ENCODE data around the gene TENM3.

TENM3 gene

DNA sequence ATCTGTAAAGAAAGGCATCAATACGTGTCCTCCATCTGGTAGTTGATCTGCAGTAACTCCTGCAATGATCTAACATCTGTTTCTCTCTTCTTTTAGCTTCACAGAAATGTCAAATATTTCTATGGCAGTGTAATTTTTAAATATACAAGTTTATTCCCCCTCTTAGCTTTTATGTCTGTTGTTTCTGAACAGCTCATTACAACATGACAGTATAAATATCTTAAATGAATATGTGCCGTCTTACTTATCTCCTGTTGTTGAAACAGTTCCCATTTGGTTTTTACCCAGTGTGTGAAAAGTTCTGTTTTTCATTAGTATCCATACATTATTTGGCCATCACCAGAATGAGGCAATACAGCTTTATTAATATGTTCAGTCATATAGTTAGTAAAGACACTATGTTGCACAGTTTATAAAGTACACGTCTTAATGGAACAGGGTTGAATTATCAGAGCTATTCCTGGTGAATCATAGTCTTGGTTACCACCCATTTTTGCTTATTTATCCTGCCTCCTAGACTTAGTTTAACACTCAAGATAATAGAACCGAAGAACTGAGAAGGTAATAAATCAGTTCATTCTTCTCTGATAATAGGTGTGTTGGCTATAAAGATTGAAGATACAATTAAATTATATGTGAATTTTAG lies 321.6 kb downstream of the TENM3 start:
- DNase-seq (ENCODE audit: low spot score), result no peak

DNA sequence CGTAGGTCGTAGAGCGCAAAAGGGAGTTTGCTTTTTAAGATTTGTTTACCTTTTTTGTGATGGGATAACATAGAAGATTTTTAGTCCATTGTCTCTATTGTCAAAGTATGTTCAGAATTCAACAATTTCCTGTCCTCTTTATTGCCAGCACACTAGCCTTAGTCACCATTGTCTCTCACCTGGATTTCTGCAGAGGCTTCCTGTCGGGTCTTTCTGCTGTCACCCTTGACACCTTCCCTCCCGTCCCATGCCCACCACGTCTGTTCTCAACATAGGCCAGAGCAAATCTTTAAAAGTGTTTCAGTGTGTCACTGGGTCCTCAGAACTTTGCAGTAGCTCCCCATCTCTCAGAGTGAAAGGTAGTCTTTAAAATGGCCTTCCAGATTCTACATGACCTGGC lies 323.9 kb downstream of the TENM3 start:
- no peak for DNase-seq (ENCODE audit: low spot score)

DNA sequence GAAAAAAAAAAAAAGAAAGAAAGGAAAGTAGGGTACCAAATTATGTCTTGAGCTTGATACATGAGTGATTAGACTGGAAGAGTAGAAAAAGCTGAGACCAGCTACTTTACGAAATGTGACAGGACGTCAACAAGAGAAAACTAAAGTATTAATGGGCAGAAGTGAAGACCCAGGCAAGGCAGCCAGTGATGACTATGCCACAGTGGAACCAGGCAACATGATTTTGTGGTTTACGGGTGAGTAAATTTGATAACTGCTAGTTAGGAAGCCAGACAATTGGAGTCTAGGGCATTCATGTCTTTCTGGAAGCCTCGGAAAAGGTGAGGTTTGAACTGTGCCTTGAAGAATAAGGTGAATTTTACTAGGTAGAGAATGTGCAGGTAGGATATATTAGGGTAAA lies 326.4 kb downstream of the TENM3 start:
- DNase-seq (ENCODE audit: low spot score), result no peak

DNA sequence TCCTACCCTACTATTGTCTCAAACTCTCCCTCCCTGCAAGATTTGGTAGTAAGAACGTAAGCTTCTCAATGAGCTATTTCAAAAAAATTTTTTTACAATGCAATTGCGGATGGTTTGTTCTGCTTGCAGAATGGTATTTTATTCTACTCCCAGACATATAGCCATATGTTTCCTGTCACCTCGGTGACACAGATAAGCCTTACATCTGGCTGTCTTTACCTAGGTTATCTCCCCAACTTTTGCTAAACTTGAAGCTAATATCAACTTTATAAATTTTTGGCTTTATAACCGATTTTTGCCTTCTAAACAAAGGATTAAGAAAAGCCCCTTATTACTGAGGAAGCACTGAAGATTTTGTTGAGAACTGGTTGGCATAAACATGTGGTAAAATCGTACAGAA lies 331.5 kb downstream of the TENM3 start:
- DNase-seq (ENCODE audit: low spot score), result no peak

DNA sequence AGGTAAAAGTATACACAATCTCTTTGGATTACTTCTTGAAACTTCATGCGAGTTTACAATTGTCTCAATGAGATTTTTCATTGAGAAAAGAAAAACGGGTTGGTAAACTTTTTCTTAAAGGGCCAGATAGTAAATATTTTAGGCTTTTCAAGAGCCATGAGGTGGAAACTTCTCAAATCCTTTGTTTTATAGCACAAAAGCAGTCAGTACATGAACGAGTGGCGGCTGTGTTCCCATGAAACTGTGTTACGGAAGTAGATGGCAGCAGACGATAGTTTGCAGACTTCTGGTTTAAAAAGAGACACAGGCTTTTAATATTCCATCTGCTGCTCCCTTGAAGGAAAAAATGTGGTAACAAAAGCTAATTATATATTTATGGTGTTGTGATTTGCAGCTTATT lies 332.0 kb downstream of the TENM3 start:
- no peak for DNase-seq (ENCODE audit: low spot score)

DNA sequence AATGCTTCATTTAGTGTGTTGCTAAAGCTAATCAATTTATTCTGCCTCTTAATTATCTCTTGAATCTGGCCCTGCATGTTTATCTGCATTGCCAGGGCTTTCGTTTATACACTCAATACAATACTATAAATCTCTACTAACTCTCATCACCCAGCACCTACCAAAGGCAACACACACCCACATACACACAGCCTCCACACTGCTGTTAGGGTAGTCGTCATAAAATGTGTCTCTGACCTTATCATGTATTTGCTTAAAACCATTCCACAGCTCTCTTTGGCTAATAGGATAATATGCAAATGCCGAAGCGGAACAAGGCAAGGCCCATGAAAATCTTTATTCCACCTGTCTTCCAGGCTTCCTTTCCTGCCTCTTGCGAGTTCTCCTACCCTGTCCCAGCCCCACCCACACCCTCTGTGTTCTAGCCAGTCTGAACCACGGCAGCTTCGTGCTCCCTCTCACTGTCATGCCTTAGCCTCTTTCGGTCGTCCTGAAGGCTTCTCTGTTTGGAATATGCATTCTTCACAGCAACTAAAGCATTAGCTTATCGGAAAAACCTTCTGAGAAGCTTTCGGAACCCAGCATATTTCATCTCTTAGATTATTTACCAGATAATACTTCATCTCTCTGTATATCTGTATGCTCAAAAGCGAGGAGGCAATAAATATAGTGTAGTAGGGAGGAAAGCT lies 333.5 kb downstream of the TENM3 start:
- no peak for DNase-seq (ENCODE audit: low spot score)

DNA sequence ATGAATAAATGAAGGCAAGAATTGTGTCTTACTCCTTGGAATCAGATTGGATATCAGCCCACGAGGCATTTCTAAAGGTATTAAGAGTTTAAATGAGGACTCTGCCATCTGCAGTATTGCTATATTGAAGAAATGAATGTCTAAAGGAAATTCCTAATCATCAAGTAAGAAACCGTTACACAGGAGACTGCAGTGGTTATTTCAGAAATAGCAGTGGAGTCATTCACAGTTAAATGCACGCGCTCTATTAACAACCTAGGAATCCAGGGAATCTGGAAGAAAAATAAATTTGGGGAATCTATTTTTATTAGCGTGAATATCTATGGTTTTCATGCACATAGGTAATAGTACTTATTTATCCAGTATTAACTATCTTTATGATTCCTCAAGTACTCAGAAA lies 334.2 kb downstream of the TENM3 start:
- no peak for DNase-seq (ENCODE audit: low spot score)

DNA sequence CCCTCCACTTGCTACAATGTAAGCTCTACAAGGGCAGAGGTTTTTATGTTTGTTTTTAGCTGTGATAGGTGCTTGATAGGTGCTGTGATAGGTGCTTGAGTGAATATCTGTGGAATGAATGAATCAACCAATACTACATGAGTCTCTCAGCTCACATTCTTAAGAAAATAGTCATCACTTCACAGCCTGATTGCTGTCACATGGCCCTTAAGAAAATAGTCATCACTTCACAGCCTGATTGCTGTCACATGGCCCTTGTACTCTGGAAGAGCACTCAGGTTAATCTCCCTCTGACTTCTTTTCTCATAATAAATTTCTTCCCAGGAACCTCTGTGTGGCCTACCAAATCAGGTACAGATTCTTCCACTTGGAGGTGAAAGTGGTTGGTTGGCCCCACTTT lies 335.2 kb downstream of the TENM3 start:
- no peak for DNase-seq (ENCODE audit: low spot score)

DNA sequence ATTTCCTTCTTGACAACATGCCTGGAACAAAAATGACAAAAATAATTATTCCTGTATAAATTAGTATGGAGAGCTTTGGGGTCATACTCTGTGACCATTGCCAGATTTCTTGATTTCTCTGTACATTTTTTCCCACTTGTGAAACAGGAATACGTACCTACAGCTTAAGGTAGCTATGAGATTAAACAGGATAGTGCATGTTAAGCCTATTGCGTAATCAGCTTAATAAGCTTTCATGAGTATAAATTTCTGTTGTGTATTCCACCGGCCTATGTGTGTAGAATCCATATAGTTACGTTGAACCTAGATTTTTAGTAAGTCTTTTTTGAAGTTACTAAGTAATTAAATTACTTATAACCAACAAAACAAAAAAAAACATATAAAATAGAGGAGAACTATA lies 339.0 kb downstream of the TENM3 start:
- no peak for DNase-seq (ENCODE audit: low spot score)

DNA sequence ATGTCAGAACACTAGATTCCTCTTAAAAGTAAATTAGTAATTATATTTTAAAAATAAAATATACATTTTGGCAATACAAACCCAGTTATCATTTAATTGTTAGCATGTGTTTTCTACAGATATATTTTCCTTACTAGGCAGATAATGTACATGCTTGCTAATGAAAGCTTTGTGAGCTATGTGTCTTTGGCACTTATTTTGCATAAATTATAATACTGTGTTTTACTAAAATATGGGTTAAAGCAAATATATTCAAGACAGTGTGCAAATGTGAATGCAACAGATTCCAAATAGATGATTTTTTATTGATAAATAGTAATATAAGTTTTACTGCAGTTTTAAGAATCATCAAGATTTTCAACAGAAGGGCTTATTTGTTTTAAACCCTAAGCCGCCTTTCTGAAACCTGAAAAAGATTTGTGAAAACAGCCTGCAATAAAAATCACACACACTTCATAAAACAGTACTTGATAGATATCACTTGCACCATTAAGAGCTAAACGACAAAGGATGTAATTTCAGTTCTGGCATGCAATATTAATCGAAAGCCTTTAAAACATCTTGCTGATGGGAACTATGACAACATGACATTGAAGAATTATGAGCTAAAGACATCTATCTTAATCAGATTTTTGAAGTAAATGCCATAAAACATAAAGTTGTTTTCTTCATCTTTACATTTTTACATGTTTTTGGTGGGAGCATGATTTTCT lies 340.7 kb downstream of the TENM3 start:
- no peak for DNase-seq (ENCODE audit: low spot score)

DNA sequence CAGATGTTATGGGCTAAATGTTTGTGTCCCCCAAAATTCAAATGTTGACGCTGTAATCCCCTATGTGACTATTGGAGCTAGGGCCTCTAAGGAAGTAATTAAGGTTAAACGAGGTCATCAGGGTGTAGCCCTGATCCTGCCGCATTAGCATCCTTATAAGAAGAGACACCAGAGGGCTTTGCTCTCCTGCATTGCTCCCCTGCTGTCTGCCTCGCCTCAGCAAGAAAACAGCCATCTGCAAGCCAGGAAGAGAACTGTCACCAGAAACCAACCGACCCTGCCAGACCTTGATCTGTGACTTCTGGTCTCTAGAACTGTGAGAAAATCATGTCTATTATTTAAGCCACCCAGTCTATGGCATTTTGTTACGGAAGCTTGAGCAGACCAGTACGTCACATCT lies 342.1 kb downstream of the TENM3 start:
- DNase-seq (ENCODE audit: low spot score), result no peak

DNA sequence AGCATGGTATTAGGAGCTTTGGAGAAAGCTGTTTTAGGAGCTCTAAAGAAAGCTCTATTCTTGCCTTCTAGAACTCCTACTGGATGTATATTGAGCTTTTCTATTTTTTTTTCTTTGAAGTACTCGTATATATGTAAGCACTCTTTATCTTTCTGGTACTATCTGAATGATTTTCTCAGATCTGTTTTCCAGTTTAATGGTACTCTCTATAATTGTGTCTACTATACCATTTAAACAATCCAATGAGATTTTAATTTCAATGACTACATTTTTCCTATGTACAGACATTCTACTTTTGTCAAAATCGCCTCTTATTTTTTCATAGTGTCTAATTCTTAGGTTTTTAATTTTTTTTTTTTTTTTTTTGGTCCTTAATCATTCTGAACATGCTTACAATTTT lies 345.9 kb downstream of the TENM3 start:
- DNase-seq (ENCODE audit: low spot score), result no peak

DNA sequence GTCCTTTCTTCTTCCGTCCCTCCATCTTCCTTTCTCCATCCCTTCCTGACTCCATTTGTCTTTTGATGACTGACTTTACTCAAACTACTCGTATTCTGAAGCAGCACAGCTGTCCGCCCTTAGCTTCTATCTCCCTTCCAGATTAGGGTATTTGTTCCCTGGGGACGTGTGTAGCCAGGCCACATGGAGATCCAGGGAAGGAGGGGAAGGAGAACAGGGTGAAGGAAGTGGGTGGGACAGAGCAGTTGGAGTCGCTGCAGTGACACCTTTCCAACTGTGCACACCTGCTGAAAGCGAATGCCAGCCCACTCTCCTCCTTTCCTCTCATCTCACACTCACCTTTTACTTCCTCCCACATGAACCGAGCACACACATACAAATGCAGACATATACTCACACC lies 350.2 kb downstream of the TENM3 start:
- no peak for DNase-seq (ENCODE audit: low spot score)

DNA sequence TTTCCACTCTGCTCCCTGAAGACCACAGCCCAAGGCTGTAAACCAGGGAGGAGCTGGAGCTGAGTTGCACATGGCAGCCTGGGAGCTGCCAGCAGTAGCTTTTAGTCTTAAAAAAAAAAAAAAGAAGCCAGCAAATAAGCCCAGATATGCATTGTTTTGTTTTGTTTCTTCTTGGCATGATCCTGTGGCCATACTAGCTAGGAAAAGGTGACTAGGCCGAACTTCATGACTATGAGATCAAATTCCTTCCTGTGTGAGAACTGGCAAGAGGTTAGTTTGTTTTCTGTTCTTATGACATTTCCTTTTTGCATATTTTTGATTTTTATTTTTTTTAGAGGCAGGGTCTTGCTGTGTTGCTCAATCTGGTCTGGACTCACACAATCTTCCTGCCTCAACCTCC lies 350.7 kb downstream of the TENM3 start:
- DNase-seq (ENCODE audit: low spot score), result no peak

DNA sequence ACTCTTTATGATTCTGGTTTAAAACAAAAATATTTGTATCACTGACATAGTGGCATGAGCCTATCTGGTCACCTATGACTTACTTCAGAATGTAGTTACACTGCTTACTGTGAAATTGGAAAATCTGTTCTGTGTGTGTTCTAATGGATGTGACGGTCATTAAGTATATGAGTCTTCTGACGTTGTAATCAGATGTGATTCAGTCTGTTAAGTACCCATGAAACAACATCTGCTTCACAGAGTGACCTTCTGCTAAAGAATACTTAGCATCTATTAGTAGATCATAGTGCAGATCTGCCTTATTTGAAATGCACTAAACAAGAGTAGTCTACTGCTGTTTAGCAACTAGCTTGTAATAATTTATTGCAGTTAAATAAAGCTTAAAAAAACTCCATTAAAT lies 356.9 kb downstream of the TENM3 start:
- no peak for DNase-seq (ENCODE audit: low spot score)

DNA sequence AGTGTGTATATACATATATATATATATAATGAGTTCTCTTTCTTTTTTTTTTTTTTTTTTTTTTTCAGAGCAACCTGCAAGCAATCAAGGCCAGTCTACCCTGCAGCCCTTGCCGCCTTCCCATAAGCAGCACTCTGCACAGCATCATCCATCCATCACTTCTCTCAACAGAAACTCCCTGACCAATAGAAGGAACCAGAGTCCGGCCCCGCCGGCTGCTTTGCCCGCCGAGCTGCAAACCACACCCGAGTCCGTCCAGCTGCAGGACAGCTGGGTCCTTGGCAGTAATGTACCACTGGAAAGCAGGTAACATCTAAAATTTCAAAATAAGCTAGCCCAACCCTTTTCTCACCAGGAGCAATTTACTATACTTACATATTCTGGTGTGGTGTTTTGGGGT lies 357.7 kb downstream of the TENM3 start:
- no peak for DNase-seq (ENCODE audit: low spot score)

DNA sequence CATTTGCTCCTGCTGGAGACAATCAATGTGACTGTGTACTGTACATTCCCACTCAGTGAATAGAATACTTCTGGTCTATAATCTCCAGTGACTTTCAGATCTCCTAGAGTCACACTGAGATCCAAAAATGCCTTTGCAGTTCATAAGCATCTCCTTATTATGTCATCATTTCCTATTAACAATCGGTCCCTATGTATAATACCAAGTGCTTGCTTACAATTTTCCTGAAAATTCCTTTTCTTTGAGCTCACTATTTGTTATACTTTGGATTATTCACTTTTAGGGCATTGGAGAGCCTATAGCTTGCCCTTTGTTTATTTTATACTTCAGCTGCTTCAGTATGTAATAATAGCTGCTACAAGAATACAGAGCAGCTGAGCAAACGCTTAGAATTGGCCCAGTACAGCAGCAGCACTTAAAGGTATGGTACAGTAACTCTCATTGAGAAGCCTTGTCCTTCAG lies 361.0 kb downstream of the TENM3 start:
- DNase-seq (ENCODE audit: low spot score), result no peak

DNA sequence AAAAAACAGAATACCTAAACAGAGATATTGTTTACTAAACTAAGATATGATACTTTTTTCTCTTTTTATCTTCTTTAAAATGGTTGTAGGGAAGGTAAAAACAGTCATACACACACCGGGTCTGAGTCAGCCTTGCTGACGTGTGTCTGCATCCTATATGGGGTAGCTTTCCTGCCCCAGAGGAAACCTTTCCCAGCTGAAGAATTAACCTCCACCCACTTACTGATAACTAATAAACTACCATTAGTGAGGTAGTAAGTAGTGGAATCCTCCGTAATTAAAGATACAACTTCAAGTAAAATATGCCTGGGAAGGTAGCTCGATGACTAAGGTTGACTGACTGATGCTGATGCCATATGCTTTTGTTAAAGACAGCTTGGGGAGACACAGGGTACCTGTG lies 361.8 kb downstream of the TENM3 start:
- DNase-seq (ENCODE audit: low spot score), result no peak

DNA sequence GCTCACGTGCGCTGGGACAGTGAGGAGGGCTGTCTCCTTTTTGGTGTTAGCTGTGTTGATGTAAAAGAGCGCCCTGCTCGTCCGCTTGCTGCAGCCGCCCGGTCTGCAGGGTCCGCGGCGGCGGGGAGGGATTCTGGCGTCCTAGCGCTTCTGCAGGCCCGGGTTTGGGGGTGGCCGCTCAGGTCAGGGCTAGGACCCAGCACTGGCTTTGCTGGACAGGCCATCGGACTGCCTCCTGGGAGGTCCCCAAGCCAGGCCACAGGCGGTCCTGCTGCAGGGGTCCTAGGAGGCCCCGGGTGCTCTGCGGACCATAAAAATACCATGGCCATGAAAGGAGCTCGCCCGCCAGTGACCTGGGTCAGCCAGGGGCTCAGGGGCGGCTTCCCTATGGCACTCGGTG lies 365.3 kb downstream of the TENM3 start:
- no peak for DNase-seq (ENCODE audit: low spot score)

DNA sequence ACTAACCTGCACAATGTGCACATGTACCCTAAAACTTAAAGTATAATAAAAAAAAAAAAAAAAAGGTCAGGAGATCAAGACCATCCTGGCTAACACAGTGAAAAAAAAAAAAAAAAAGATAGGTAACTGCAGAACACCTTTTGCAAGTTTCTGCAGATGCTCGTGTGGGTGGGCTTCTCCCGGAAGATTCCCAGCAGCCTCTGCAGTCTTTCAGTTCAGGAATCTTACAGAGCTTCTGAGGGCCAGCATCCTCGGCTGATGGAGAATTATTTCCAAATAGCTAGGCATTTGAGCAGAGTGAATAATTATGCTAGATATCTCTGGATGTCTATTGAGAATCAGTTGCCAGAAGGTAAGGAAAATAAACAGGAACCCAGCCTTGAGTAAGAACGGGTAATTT lies 373.3 kb downstream of the TENM3 start:
- DNase-seq (ENCODE audit: low spot score), result no peak

DNA sequence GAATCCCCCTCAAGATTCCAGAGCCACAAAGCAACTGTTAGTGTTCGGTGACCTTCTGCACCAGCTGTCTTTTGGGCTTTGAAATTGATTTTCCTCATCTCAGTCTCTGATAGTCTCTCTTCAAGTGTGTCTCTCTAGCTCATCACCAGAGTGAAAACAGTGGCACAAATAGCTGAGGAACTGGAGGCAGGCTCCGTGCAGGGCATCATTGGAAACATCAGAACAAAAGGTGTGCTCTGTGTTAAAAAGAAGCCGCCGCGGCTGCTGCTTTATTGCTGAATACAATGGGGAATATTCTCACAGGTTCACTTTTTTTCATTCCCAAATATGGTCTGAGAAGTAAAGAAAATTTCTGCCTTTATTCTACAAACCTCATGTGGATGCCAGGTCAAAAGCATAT lies 376.5 kb downstream of the TENM3 start:
- no peak for DNase-seq (ENCODE audit: low spot score)

DNA sequence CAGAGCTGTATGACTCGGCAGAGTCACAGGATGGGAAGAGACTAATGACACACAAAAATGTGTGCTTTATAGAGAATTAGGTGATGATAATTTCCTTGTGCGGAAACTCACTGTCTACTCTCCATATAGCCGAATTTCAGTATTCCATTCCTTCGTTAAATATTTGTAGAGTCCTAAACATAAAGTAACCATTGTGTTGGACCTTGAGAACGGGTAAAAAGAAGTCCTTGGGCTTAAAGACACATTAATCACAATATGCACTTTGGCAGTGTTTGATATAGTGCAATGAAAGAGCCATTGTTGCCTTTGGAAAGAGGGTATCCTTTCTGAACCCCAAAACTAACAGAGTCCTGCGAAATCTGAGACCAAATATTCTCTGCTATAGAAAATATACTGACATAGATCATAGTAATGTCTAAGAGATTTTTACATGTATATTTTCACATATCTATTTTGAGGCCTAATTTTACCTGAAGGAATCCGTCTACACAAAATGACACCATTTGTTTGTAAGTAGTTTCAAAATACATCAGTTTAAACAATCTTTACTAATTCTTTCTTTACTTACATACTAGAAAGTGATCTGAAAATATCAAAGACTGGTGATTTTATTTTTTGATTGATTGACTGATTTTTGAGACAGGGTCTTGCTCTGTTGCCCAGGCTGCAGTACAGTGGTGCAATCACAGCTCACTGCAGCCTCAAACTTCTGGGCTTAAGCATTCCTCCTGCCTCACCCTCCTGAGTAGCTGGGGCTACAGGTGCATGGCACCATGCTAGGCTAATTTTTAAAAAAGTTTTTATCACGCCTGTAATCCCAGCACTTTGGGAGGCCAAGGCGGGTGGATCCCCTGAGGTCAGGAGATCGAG lies 377.1 kb downstream of the TENM3 start:
- no peak for DNase-seq (ENCODE audit: low spot score)

DNA sequence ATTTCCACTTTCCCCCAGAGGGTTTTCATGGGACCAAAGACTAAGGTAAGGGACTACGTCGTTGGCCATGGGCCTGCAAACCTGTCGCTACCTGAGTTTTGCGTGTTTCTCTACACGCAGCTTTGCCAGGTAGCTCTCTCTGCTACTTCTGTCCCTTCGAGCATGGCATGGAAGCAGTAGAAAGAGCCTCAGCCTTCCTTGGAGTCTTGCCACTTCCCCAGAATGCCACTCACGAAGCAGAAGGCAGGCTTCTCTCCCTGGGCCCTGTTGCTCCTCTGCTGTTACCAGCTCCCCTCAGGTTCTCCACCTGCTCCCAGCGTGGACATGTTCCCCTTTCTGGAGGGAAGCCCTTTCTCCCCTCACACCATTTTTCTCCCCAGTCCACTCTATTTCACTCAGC lies 381.1 kb downstream of the TENM3 start:
- no peak for DNase-seq (ENCODE audit: low spot score)

Measured in activated CD4-positive, alpha-beta T cell treated with anti-CD3 and anti-CD28 coated beads, Interleukin-2, Interleukin-4, amounts not matched to agents 100 ng/mL and 50 ng/mL, durations not matched to agents 16 hours and 8 hours (primary cell).